H1 (cell line): ENCODE measurements around the gene TOMM7. TPM values are rescaled to one million over a fixed set of nuclear protein-coding genes. Genes with fewer than 3 reads are reported as not detected.

Source experiments
- CTCF ChIA-PET: fragments of 300-600 bp; sonication (Branson Sonifier 250); formaldehyde crosslinking; loops from one replicate; lab custom pipeline; 2021; ENCODE audit not compliant: partially characterized antibody; lab: Charles Lee
- POLR2A ChIA-PET: fragments of 300-600 bp; sonication (Branson Sonifier 250); formaldehyde crosslinking; loops from one replicate; lab custom pipeline; 2021; ENCODE audit warnings: inconsistent platforms; ENCODE audit not compliant: partially characterized antibody; lab: Charles Lee
- DNase-seq, 2 experiments: peaks; one replicate each; pipeline versions ENCODE4 v3.0.0 to v3.0.0-alpha.2; 2010 to 2022; ENCODE audit warnings: low spot score in 2 of 2, low read depth in 1 of 2, mixed read lengths in 1 of 2
- FAIRE-seq: peaks from 2 replicates; lab custom pipeline; 2011; peaks lifted over from hg19 to GRCh38; lab: Jason Lieb, UNC
- H2AFZ ChIP-seq: 2 replicates; pipeline ENCODE4 v1.8.1; 2012; ENCODE audit warnings: low read length, inconsistent platforms
- H2AK5ac ChIP-seq: 2 replicates; pipeline ENCODE4 v1.6.1; 2013; ENCODE audit warnings: low read depth, low read length
- H2BK120ac ChIP-seq: replicated peaks from 2 replicates; pipeline ENCODE3; 2013; ENCODE audit warnings: low read depth, low read length, inconsistent platforms
- H2BK12ac ChIP-seq: 2 replicates; pipeline ENCODE4 v1.6.1; 2013; ENCODE audit warnings: low read depth, low read length
- H2BK15ac ChIP-seq: 2 replicates; pipeline ENCODE4 v1.6.1; 2013; ENCODE audit warnings: low read length
- H2BK20ac ChIP-seq: 2 replicates; pipeline ENCODE4 v1.6.1; 2013; ENCODE audit warnings: low read length
- H2BK5ac ChIP-seq: 2 replicates; pipeline ENCODE4 v1.6.1; 2013; ENCODE audit warnings: low read depth, low read length
- H3K14ac ChIP-seq: 2 replicates; pipeline ENCODE4 v1.6.1; 2013; ENCODE audit warnings: inconsistent platforms; ENCODE audit not compliant: insufficient read length
- H3K18ac ChIP-seq: 2 replicates; pipeline ENCODE4 v1.6.1; 2013; ENCODE audit warnings: low read length; ENCODE audit errors: extremely low read depth
- H3K23ac ChIP-seq: 2 replicates; pipeline ENCODE4 v1.6.1; 2013; ENCODE audit warnings: inconsistent platforms; ENCODE audit not compliant: insufficient read length
- H3K23me2 ChIP-seq: 2 replicates; pipeline ENCODE4 v1.6.1; 2013; ENCODE audit warnings: low read depth, low read length
- H3K27ac ChIP-seq: 2 replicates; pipeline ENCODE4 v1.6.1; 2011; ENCODE audit warnings: low read depth, low read length, inconsistent platforms
- H3K27me3 ChIP-seq, 4 experiments: replicated peaks in 1 of 4; 1 replicate in 1 of 4; 2 replicates in 3 of 4; pipeline versions ENCODE4 v1.6.1 to v1.8.1; 2011 to 2013; ENCODE audit warnings: low read length in 3 of 4, mild to moderate bottlenecking in 3 of 4, inconsistent platforms in 2 of 4, mixed read lengths in 2 of 4, moderate library complexity in 1 of 4; ENCODE audit not compliant: control insufficient read depth in 3 of 4, insufficient read depth in 3 of 4; ENCODE audit errors: extremely low read depth in 1 of 4
- H3K36me3 ChIP-seq, 4 experiments: 2 replicates each; pipeline versions ENCODE4 v1.6.1 to v1.8.1; 2011 to 2013; ENCODE audit warnings: mild to moderate bottlenecking in 4 of 4, low read length in 3 of 4, moderate library complexity in 2 of 4, control low read depth in 1 of 4, inconsistent platforms in 1 of 4; ENCODE audit not compliant: insufficient read depth in 4 of 4, control insufficient read depth in 2 of 4
- H3K4ac ChIP-seq: replicated peaks from 2 replicates; pipeline ENCODE3; 2013; ENCODE audit warnings: low read length, low read depth, mixed read lengths, inconsistent platforms; ENCODE audit not compliant: insufficient read length
- H3K4me1 ChIP-seq, 4 experiments: replicated peaks in 1 of 4; 1 replicate in 1 of 4; 2 replicates in 3 of 4; pipeline versions ENCODE4 v1.6.1 to v1.8.1; 2011 to 2013; ENCODE audit warnings: low read length in 3 of 4, inconsistent platforms in 2 of 4, mixed read lengths in 1 of 4; ENCODE audit not compliant: insufficient read depth in 4 of 4, control insufficient read depth in 3 of 4
- H3K4me2 ChIP-seq, 2 experiments: 2 replicates each; pipeline versions ENCODE4 v1.6.1 to v1.8.1; 2011 to 2013; ENCODE audit warnings: low read depth in 2 of 2, low read length in 2 of 2, control low read depth in 1 of 2, inconsistent platforms in 1 of 2, mild to moderate bottlenecking in 1 of 2; ENCODE audit not compliant: insufficient read depth in 1 of 2
- H3K4me3 ChIP-seq, 4 experiments: fragments of 200-600, 300-600 bp in 1 of 4; sonication (generic), shearing (Covaris generic), sonication (Bioruptor Twin) in 1 of 4; 2 replicates each; pipeline versions ENCODE4 v1.5.1 to v1.8.1; 2011 to 2016; ENCODE audit warnings: low read length in 4 of 4, low read depth in 3 of 4, control low read depth in 2 of 4, inconsistent platforms in 2 of 4, mild to moderate bottlenecking in 2 of 4, mixed read lengths in 1 of 4, moderate library complexity in 1 of 4; ENCODE audit not compliant: insufficient read depth in 2 of 4; ENCODE audit errors: extremely low read depth in 1 of 4
- H3K56ac ChIP-seq: replicated peaks from 2 replicates; pipeline ENCODE3; 2013; ENCODE audit warnings: low read depth, mild to moderate bottlenecking, mixed read lengths, low read length, inconsistent platforms; ENCODE audit not compliant: insufficient read length
- H3K79me1 ChIP-seq: 2 replicates; pipeline ENCODE4 v1.6.1; 2013; ENCODE audit warnings: low read depth, low read length, control low read depth
- H3K79me2 ChIP-seq, 2 experiments: 2 replicates each; pipeline versions ENCODE4 v1.6.1 to v1.8.1; 2012 to 2013; ENCODE audit warnings: low read length in 2 of 2, mild to moderate bottlenecking in 2 of 2, inconsistent platforms in 1 of 2; ENCODE audit not compliant: insufficient read depth in 2 of 2, control insufficient read depth in 1 of 2
- H3K9ac ChIP-seq, 4 experiments: replicated peaks in 1 of 4; 1 replicate in 1 of 4; 2 replicates in 3 of 4; pipeline versions ENCODE4 v1.6.1 to v1.8.1; 2011 to 2013; ENCODE audit warnings: low read depth in 3 of 4, low read length in 3 of 4, control low read depth in 2 of 4, mild to moderate bottlenecking in 2 of 4, moderate library complexity in 2 of 4, inconsistent platforms in 1 of 4; ENCODE audit errors: extremely low read depth in 1 of 4
- H3K9me3 ChIP-seq, 2 experiments: 2 replicates each; pipeline versions ENCODE4 v1.6.1 to v1.8.1; 2012 to 2013; ENCODE audit warnings: mild to moderate bottlenecking in 2 of 2, moderate library complexity in 2 of 2, control low read depth in 1 of 2, inconsistent platforms in 1 of 2, low read depth in 1 of 2, low read length in 1 of 2, mixed read lengths in 1 of 2; ENCODE audit not compliant: insufficient read depth in 2 of 2
- H4K20me1 ChIP-seq, 2 experiments: replicated peaks in 1 of 2; 2 replicates each; pipeline versions ENCODE3 to v1.8.1; 2011 to 2013; ENCODE audit warnings: inconsistent platforms in 2 of 2, low read length in 2 of 2, mild to moderate bottlenecking in 1 of 2; ENCODE audit not compliant: insufficient read depth in 2 of 2, control insufficient read depth in 1 of 2
- H4K5ac ChIP-seq: 2 replicates; pipeline ENCODE4 v1.6.1; 2013; ENCODE audit warnings: low read length, low read depth, mixed read lengths, inconsistent platforms; ENCODE audit not compliant: insufficient read length
- H4K8ac ChIP-seq: 2 replicates; pipeline ENCODE4 v1.8.0; 2013; ENCODE audit warnings: mild to moderate bottlenecking, moderate library complexity, low read length, inconsistent platforms; ENCODE audit not compliant: insufficient read depth; ENCODE audit errors: extremely low read depth
- H4K91ac ChIP-seq: replicated peaks from 2 replicates; pipeline ENCODE3; 2013; ENCODE audit warnings: low read length, mixed read lengths, inconsistent platforms; ENCODE audit not compliant: insufficient read length
- ATF2 ChIP-seq: IDR thresholded peaks from 2 replicates; pipeline ENCODE4 v1.6.1; 2012; ENCODE audit warnings: low read length, inconsistent platforms
- BRCA1 ChIP-seq: IDR thresholded peaks from 2 replicates; pipeline ENCODE4 v1.6.1; 2012; ENCODE audit warnings: low read depth, low read length, improper control_type of control experiment
- EZH2 ChIP-seq: fragments of 200-600 bp; sonication (generic); IDR thresholded peaks from 2 replicates; pipeline ENCODE4 v1.7.1; 2012; ENCODE audit warnings: low read depth, mild to moderate bottlenecking, moderate library complexity, low read length, inconsistent platforms; ENCODE audit not compliant: severe bottlenecking
- RBBP5 ChIP-seq: IDR thresholded peaks from 2 replicates; pipeline ENCODE4 v1.7.1; 2012; ENCODE audit warnings: low read depth, mild to moderate bottlenecking, inconsistent platforms, low read length, moderate library complexity, borderline replicate concordance
- TEAD4 ChIP-seq: IDR thresholded peaks from 2 replicates; pipeline ENCODE4 v1.6.1; 2012; ENCODE audit warnings: low read depth, low read length, inconsistent platforms, mixed read lengths
- WGBS, 2 experiments: shearing (Covaris generic) in 1 of 2; methylation state at CpG; one replicate each; pipeline versions ENCODE4 v1.1.6 to v1.1.7; 2013 to 2015; ENCODE audit warnings: low lambda C conversion rate in 2 of 2, mixed read lengths in 2 of 2, inconsistent platforms in 1 of 2, low coverage in 1 of 2, missing lambda C conversion rate in 1 of 2; ENCODE audit not compliant: insufficient replicate concordance in 2 of 2, insufficient coverage in 1 of 2, insufficient read length in 1 of 2; ENCODE audit errors: extremely low coverage in 1 of 2, missing lambda C conversion rate in 1 of 2; 5-methylcytosine and 5-hydroxymethylcytosine counted together
- polyA plus RNA-seq, 7 experiments: library from polyadenylated mRNA; depleted of rRNA in 3 of 7; stranded (reverse) in 5 of 7; unstranded in 2 of 7; fragments of >200 nt in 5 of 7; fragments of 200-250 nt in 2 of 7; gene quantifications; 1 replicate in 5 of 7; 2 replicates in 1 of 7; 4 replicates in 1 of 7; pipeline versions ENCODE4 v1.2.1 to v1.2.3, GENCODE V29; 2011 to 2013; ENCODE audit warnings: missing spikeins in 2 of 7, mixed read lengths in 2 of 7
- total RNA-seq: library from RNA; stranded (reverse); fragmentation: NEBNext Ultra II Directional; extraction: Animal tissue kit (Norgen Biotek cat#: 25700); gene quantifications from 2 replicates; pipeline ENCODE4 v1.2.1, GENCODE V29; 2021

The TOMM7 gene
- total and polyA plus RNA-seq, 2 of the 8 experiments (the other 6 are each of a cell fraction or from before 2014, with no cell fraction given), result 389 to 508 TPM

- Histone ChIP-seq H3K14ac (no peak overlapping the region), H3K18ac (no peak overlapping the region), H3K9me3 (no peaks in the 10 kb centered on the region), H4K91ac (no peak overlapping the region), H3K27ac (no peak overlapping the region), H3K4me2 (no peak overlapping the region), H2AK5ac (no peak overlapping the region), H3K36me3 (no peaks in the 10 kb centered on the region), H3K4ac (no peak overlapping the region), H4K20me1 (no peaks in the 10 kb centered on the region), H4K8ac (no peak overlapping the region), H3K9ac (no peak overlapping the region), H2BK15ac (no peak overlapping the region), H2AFZ (no peak overlapping the region), H2BK120ac (no peak overlapping the region), H2BK5ac (no peak overlapping the region), H3K4me3 (no peak overlapping the region), H4K5ac (no peak overlapping the region), H3K23ac (no peak overlapping the region), H3K4me1 (peaks cover 0 to 4% (median 0%) of the 10 kb centered on the region in 4 experiments; a peak in 2 of 7 replicates), H3K79me1 (peaks cover 4% of the 10 kb centered on the region; the same call in 1 of the 2 replicates), H2BK20ac (no peak overlapping the region), H3K79me2 (peaks cover 6 to 9% of the 10 kb centered on the region in 2 experiments; a peak in 3 of 4 replicates), H3K27me3 (no peaks in the 10 kb centered on the region; a peak in 1 of 7 replicates), H3K23me2 (no peaks in the 10 kb centered on the region; the same call in 1 of the 2 replicates), H3K56ac (no peak overlapping the region), H2BK12ac (0 out of 2 replicates have a peak overlapping the region, but pooled peaks have one; percentile 19)
- ChIA-PET POLR2A (interaction anchor here (0.7 to 1.7 kb wide), 4 partner anchors 14 to 30 kb away, joined by 3 to 5 read pairs (median 3); no protein-coding TSS in a partner anchor), CTCF (interaction anchor here (0.8 to 2.5 kb wide), 5 partner anchors 15 to 266 kb away, joined by 3 to 8 read pairs (median 4); no protein-coding TSS in a partner anchor)
- 89% methylated on average over 2 of the region's 2 CpGs; no CpG with 5 or more reads in 1 of the 2 experiments for WGBS, 2 experiments
- TF ChIP-seq RBBP5 (no peak), ATF2 (no peak), EZH2 (no peak), BRCA1 (no peak), TEAD4 (no peak)
- DNase-seq (no peak), FAIRE-seq (no peak)
Observed at GRCh38 chr7:22826593-22826992, 3.9 kb upstream of the TOMM7 start.
